Brain microvascular endothelial cell (primary cell): Measurements from ENCODE around the gene CCDC85B.
A peak's percentile ranks its signal among the peaks of the same experiment; 100 is the strongest.

Experiments used
- DNase-seq: peaks from one replicate; pipeline ENCODE4 v3.0.0-alpha.2; 2020
- H3K27ac ChIP-seq: fragments of 250-450 bp; sonication (Bioruptor Pico); 2 replicates; pipeline ENCODE4 v1.5.1; 2020; ENCODE audit warnings: mild to moderate bottlenecking, moderate library complexity
- H3K27me3 ChIP-seq: fragments of 250-450 bp; sonication (Bioruptor Pico); replicated peaks from 2 replicates; pipeline ENCODE4 v1.5.1; 2020; ENCODE audit warnings: mild to moderate bottlenecking
- H3K36me3 ChIP-seq: fragments of 250-450 bp; sonication (Bioruptor Pico); replicated peaks from 2 replicates; pipeline ENCODE4 v1.5.1; 2020; ENCODE audit warnings: mild to moderate bottlenecking
- H3K4me3 ChIP-seq: 2 replicates; pipeline ENCODE4 v1.5.1; 2011; ENCODE audit warnings: low read depth, mild to moderate bottlenecking, control low read depth, low read length, moderate library complexity
- CTCF ChIP-seq: IDR thresholded peaks from 2 replicates; pipeline ENCODE4 v1.5.1; 2011; ENCODE audit warnings: low read depth, mild to moderate bottlenecking, moderate library complexity, low read length, control low read depth, inconsistent platforms; ENCODE audit errors: missing control alignments
- in situ Hi-C: cut with HindIII; loops from 2 replicates; pipeline ENCODE4 v1.10.0; 2017; ENCODE audit warnings: low sequenced_read_pairs, low pct_ligation_motif_present

Gene CCDC85B

GRCh38 chr11:65870706-65871681 is 19.5 kb upstream of the CCDC85B start:
- in situ Hi-C loops: no loop called here

GRCh38 chr11:65871811-65872548 is 18.5 kb upstream of the CCDC85B start:
- Histone ChIP-seq H3K27me3 (no peaks in the 10 kb centered on the region), H3K4me3 (peak overlapping the region; percentile 72), H3K27ac (peak overlapping the region; percentile 18), H3K36me3 (peaks cover 34% of the 10 kb centered on the region)
- in situ Hi-C loops: no loop called here
- peak; percentile 55 for TF ChIP-seq CTCF
- peak; percentile 31 for DNase-seq

More at GRCh38 chr11:65870706-65871681, 19.5 kb upstream of the CCDC85B start:
- TF ChIP-seq CTCF: no peak
- Histone ChIP-seq H3K36me3 (peaks cover 38% of the 10 kb centered on the region), H3K27ac (peak overlapping the region; percentile 18), H3K4me3 (peak overlapping the region; percentile 72), H3K27me3 (no peaks in the 10 kb centered on the region)
- no peak for DNase-seq

- H3K4me3 ChIP-seq: peak within 1 kb of the TSS; percentile 72
- no peaks in the 10 kb centered on the region for H3K27me3 ChIP-seq
- TF ChIP-seq CTCF: no peak
- DNase-seq: no peak
- peak within 1 kb of the TSS; percentile 79 for H3K27ac ChIP-seq
- in situ Hi-C loops: no loop called here
- H3K36me3 ChIP-seq: peaks cover 26% of the 10 kb centered on the region
Observed at GRCh38 chr11:65872586-65873317, 17.7 kb upstream of the CCDC85B start, which contains the start of gene EFEMP2. EFEMP2 (minus strand) TSS chr11:65872800; CDS start chr11:65872354, 446 bp downstream.

GRCh38 chr11:65873318-65874156 is 16.9 kb upstream of the CCDC85B start:
- in situ Hi-C loops: no loop called here
- H3K27me3 ChIP-seq: no peaks in the 10 kb centered on the region
- H3K27ac ChIP-seq: peak overlapping the region; percentile 79
- H3K36me3 ChIP-seq: peaks cover 18% of the 10 kb centered on the region
- H3K4me3 ChIP-seq: peak overlapping the region; percentile 72
- TF ChIP-seq CTCF: no peak
- DNase-seq: peak; percentile 84

- Histone ChIP-seq H3K27me3 (no peaks in the 10 kb centered on the region), H3K36me3 (peaks cover 29% of the 10 kb centered on the region), H3K27ac (no peak within 1 kb of the TSS), H3K4me3 (no peak within 1 kb of the TSS)
- in situ Hi-C loops: no loop called here
- TF ChIP-seq CTCF: no peak
- DNase-seq: no peak
Observed at GRCh38 chr11:65879617-65880016, 10.9 kb upstream of the CCDC85B start, which contains the start of gene CTSW. CTSW (plus strand) TSS chr11:65879837; CDS start chr11:65879855, 18 bp downstream.
